Esophagus squamous epithelium (tissue), 4 donors: Measurements from ENCODE around the gene LMNTD1.

Experiments used
- CTCF ChIP-seq, 6 experiments: fragments of 450-650 bp in 4 of 6; fragments of 200-600 bp in 2 of 6; sonication (generic) in 2 of 6; IDR thresholded peaks; one replicate each; pipeline ENCODE4 v1.5.1; 2016 to 2019; ENCODE audit warnings: antibody characterized with exemption in 6 of 6, mild to moderate bottlenecking in 4 of 6, moderate library complexity in 4 of 6
- POLR2A ChIP-seq, 4 donors: fragments of 450-650 bp; IDR thresholded peaks; one replicate each; pipeline ENCODE4 v1.6.1; 2017; ENCODE audit warnings: antibody characterized with exemption in 4 of 4, mild to moderate bottlenecking in 4 of 4, moderate library complexity in 3 of 4

DNA sequence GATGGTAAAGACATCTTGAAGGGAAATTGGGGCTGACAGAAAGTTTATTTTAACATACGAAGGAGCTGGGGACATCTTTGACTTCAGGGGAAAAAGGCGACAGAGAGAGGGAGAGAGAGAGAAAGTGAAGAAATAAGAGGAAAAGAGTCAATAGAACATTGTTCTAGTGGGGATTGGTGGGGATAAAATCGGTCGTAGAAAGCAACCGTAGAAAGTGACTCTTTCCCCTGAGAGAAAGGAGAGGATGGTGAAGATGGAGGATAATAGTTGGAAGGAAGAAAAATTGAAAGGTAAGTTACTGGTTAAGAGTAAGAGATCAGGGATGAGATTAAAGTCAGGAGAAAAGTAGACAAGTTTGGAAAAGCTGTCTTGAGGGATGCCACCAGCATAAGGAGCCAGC, 75.9 kb downstream of the LMNTD1 start:
- TF ChIP-seq POLR2A (IDR thresholded peaks at IDR 0.05) (no peak), CTCF (IDR thresholded peaks at IDR 0.05) (no peak)
